ENCODE results near the gene USH2A.

- TF ChIP-seq CTCF (IDR thresholded peaks at IDR 0.05) (no peak), POLR2A (IDR thresholded peaks at IDR 0.05) (no peak)
Measured at GRCh38 chr1:216425577-216425976, 2.3 kb upstream of the USH2A start.

All from tibial nerve (tissue), 3 donors.